Upper lobe of right lung (tissue), 1 donor: ENCODE measurements around the gene SFSWAP. TPM values are rescaled to one million over a fixed set of nuclear protein-coding genes. Genes with fewer than 3 reads are reported as not detected.

Experiments used
- ATAC-seq: fragments of 200-7000 bp; cut with Tn5 transposase; one replicate; pipeline ENCODE4 v1.9.1; 2020; ENCODE audit warnings: mild to moderate bottlenecking, moderate library complexity
- DNase-seq: peaks from one replicate; pipeline ENCODE4 v3.0.0-alpha.2; 2020
- H3K27ac ChIP-seq: fragments of 200-600 bp; one replicate; pipeline ENCODE4 v1.8.0; 2022
- H3K27me3 ChIP-seq: fragments of 200-600 bp; one replicate; pipeline ENCODE4 v1.8.0; 2022; ENCODE audit warnings: mild to moderate bottlenecking
- H3K36me3 ChIP-seq: fragments of 200-600 bp; one replicate; pipeline ENCODE4 v1.8.0; 2022
- H3K4me1 ChIP-seq: fragments of 200-600 bp; one replicate; pipeline ENCODE4 v1.8.0; 2022
- H3K4me3 ChIP-seq: fragments of 200-600 bp; one replicate; pipeline ENCODE4 v1.8.0; 2022; ENCODE audit warnings: mild to moderate bottlenecking
- H3K9me3 ChIP-seq: fragments of 200-600 bp; one replicate; pipeline ENCODE4 v1.8.0; 2022
- CTCF ChIP-seq: fragments of 200-600 bp; IDR thresholded peaks from one replicate; pipeline ENCODE4 v1.8.0; 2022; ENCODE audit warnings: antibody characterized with exemption
- intact Hi-C: fragments of 100-400 bp; cut with DNase I; formaldehyde crosslinking; loops from one replicate; pipeline ENCODE4 v1.11.0; 2022
- total RNA-seq: library from RNA; stranded (reverse); fragmentation: NEBNext Ultra II Directional; extraction: Animal tissue kit (Norgen Biotek cat#: 25700); gene quantifications from one replicate; pipeline ENCODE4 v1.2.1, GENCODE V29; 2021
- donor health status: DM: no; HTN: yes; CAD: no; lungs with severe emphysema.

Gene SFSWAP
- total RNA-seq, 1 donor from 2014 or later = 51.2 TPM

DNA sequence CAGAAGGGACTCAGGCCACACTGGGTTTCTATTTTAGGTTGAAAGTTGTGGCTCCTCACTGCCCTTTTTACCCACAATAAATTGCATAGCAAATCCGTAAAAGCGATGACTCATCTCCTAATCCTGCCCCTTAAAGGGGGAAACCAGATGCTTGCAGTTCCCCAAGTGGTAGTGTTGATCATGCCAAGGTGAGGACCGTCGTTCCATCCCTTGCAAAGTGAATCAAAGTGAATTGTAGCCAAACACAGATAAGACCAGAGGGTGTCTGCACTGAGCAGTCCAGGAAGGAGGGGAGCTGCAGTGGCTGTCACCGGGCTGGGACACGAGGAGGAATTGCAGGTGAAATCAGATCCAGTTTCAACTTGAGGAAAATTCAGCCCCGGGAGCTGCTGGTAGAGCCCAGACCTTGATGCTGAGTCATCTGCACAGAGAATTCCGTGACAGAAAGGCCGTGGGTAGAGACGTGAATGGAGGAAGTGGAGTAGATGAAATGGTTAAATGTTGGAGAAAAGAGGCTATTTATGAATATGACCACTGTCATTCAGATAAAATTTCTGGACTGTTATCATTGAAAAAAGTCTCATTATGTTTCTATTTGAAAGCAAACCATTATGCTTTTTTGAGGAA lies 73.1 kb downstream of the SFSWAP start:
- no peaks in the 10 kb centered on the region for H3K27me3 ChIP-seq
- TF ChIP-seq CTCF = no peak
- no peak for ATAC-seq
- H3K4me3 ChIP-seq = no peak overlapping the region
- no peaks in the 10 kb centered on the region for H3K9me3 ChIP-seq
- no peak overlapping the region for H3K27ac ChIP-seq
- H3K36me3 ChIP-seq = peaks cover 86% of the 10 kb centered on the region
- intact Hi-C loops = no loop called here
- no peak for DNase-seq
- no peaks in the 10 kb centered on the region for H3K4me1 ChIP-seq

DNA sequence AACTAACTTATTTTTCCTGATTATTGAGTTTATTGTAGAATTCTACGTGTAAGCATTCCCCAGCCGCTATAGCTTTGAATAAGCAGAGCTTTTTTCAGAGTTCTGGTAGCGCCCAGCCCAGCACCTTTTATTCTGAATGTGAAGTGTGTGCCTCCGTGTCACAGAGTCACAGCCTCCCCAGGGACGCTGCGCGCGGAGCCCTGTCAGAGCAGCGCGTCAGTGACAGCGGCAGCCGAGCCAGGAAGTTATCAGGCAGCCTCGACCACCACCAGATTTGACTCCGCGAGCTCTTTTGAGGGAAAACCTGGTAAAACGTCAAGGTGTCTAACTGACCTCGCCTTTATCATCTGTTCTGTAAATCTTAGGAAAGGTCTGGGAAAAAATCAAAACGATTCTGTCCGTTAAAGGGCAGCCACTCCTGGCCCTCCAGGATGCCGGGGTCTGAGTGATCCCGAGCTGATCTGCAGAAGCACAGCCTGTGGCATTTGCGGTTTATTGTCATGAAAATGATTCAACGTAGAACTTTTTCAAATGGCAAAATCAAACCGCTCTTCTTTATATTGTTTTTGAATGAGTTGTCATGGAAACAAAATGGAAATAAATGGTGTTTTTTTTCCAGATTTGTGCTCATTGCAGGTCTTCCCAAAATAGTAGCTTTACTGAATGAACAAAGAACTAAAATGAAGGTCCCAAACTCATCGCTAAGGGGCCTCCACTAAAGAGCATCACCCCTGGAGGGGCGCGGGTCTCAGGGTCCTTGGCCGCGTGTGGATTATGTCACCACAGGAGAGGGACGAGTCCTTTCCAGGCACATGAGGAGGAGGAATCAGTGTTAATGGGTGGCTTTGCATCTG lies 74.2 kb downstream of the SFSWAP start:
- ATAC-seq (no peak), DNase-seq (no peak)
- Histone ChIP-seq H3K4me3 (no peak overlapping the region), H3K36me3 (peaks cover 86% of the 10 kb centered on the region), H3K27ac (no peak overlapping the region), H3K27me3 (no peaks in the 10 kb centered on the region), H3K4me1 (no peaks in the 10 kb centered on the region), H3K9me3 (no peaks in the 10 kb centered on the region)
- no peak for TF ChIP-seq CTCF
- intact Hi-C loops = no loop called here

DNA sequence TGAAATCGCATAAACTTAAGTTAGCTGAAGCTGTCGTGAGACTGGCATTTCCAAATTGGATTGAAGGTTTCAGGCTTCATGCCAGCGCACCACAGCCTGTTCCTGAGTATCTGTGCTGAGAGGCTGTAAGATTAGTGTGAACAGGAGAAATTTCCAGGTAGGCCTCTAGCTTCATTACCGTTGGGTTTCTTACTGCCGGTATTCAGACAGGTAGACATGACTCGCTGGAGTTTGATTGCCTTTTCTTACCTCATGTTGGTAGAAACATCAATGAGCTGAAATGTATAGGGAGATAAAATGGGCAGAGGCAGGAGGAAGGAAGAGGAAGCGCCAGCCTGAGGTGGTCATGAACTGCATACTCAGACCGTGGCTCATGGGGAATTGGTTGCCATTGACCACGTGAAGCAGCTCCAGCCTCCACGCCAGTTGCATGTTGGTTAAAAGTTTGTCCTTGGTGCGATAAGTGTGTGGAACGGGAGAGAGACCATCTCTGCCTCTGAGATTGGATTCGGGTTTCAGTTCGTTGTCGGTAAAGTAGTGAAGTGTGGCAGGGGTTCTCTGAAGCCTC lies 75.0 kb downstream of the SFSWAP start:
- intact Hi-C loops = no loop called here
- H3K9me3 ChIP-seq = no peaks in the 10 kb centered on the region
- no peak overlapping the region for H3K4me3 ChIP-seq
- H3K27ac ChIP-seq = no peak overlapping the region
- no peak for ATAC-seq
- peaks cover 86% of the 10 kb centered on the region for H3K36me3 ChIP-seq
- no peaks in the 10 kb centered on the region for H3K27me3 ChIP-seq
- no peak for DNase-seq
- TF ChIP-seq CTCF = no peak
- H3K4me1 ChIP-seq = no peaks in the 10 kb centered on the region

- Histone ChIP-seq H3K27ac (no peak overlapping the region), H3K36me3 (peaks cover 87% of the 10 kb centered on the region), H3K4me3 (no peak overlapping the region), H3K9me3 (no peaks in the 10 kb centered on the region), H3K4me1 (no peaks in the 10 kb centered on the region), H3K27me3 (no peaks in the 10 kb centered on the region)
- TF ChIP-seq CTCF = no peak
- peak; percentile 53 for ATAC-seq
- intact Hi-C loops = no loop called here
- no peak for DNase-seq
These were observed 75.4 kb downstream of the SFSWAP start for GRCh38 chr12:131786331-131786730.

DNA sequence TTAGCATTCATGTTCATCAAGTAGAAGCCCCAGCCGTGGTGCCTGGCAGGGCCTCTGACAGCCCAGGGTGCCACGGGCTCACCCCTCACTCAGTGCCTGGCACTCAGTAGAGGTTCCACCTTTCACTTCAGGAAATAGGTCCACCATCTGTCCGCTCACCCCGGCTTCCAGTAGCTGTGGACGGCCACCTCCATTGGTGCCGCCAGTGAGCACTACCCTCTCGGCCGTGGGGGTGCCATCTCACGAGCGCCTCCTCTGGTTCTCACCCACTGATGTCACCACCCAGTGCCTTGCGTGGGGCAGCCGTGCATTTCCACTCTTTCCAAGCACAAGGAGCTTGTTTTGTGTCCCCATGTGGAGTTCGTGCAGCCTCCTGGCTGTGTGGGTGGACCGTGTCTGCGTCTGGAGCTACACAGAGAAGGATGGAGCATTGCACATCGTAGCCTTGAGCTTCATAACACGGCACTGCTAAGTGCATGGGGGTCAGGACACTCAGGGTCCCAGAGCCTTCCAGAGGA lies 76.3 kb downstream of the SFSWAP start:
- Histone ChIP-seq H3K27me3 (no peaks in the 10 kb centered on the region), H3K4me3 (no peak overlapping the region), H3K9me3 (no peaks in the 10 kb centered on the region), H3K36me3 (peaks cover 79% of the 10 kb centered on the region), H3K27ac (no peak overlapping the region), H3K4me1 (no peaks in the 10 kb centered on the region)
- DNase-seq (no peak), ATAC-seq (peak; percentile 33)
- TF ChIP-seq CTCF = no peak
- intact Hi-C loops = no loop called here
